Esophagus squamous epithelium (tissue), 4 donors: ENCODE results near the gene DOP1B.

Source experiments
- CTCF ChIP-seq, 6 experiments: fragments of 450-650 bp in 4 of 6; fragments of 200-600 bp in 2 of 6; sonication (generic) in 2 of 6; IDR thresholded peaks; one replicate each; pipeline ENCODE4 v1.5.1; 2016 to 2019; ENCODE audit warnings: antibody characterized with exemption in 6 of 6, mild to moderate bottlenecking in 4 of 6, moderate library complexity in 4 of 6
- POLR2A ChIP-seq, 4 donors: fragments of 450-650 bp; IDR thresholded peaks; one replicate each; pipeline ENCODE4 v1.6.1; 2017; ENCODE audit warnings: antibody characterized with exemption in 4 of 4, mild to moderate bottlenecking in 4 of 4, moderate library complexity in 3 of 4

GRCh38 chr21:36147911-36148310 lies 8.7 kb upstream of the DOP1B start:
- TF ChIP-seq CTCF (IDR thresholded peaks at IDR 0.05), result no peak
- TF ChIP-seq POLR2A (IDR thresholded peaks at IDR 0.05), result no peak
